ENCODE measurements around the gene REXO2.

The REXO2 gene

GRCh38 chr11:114439229-114440120 is at the start of gene REXO2:
Gene REXO2, plus strand, starts transcription at chr11:114439467. Its CDS starts 62 bp downstream, at chr11:114439529.
- peak; percentile 94 to 95 for DNase-seq

- DNase-seq: no peak
Observed at GRCh38 chr11:114392735-114393667, 46.3 kb upstream of the REXO2 start.

GRCh38 chr11:114395736-114396135 is 43.5 kb upstream of the REXO2 start:
- DNase-seq: no peak

GRCh38 chr11:114396916-114397315 is 42.4 kb upstream of the REXO2 start:
- no peak for DNase-seq

GRCh38 chr11:114397349-114397982 is 41.8 kb upstream of the REXO2 start:
- no peak for DNase-seq

- no peak for DNase-seq
Observed at GRCh38 chr11:114398303-114398920, 40.9 kb upstream of the REXO2 start.

- DNase-seq: no peak
Observed at GRCh38 chr11:114399490-114400215, 39.6 kb upstream of the REXO2 start.

GRCh38 chr11:114400216-114400914 is 38.9 kb upstream of the REXO2 start, which contains the start of the genes C11orf71 and RBM7:
Gene C11orf71, minus strand, starts transcription at chr11:114400511. Its CDS starts 180 bp downstream, at chr11:114400331.
Gene RBM7, plus strand, starts transcription at chr11:114400666. Its CDS starts 6 bp downstream, at chr11:114400672.
- peak; percentile 99 for DNase-seq

- no peak for DNase-seq
Observed at GRCh38 chr11:114400915-114401223, 38.4 kb upstream of the REXO2 start.

- DNase-seq: peak in 1 of 2 donors; percentile 13
Observed at GRCh38 chr11:114401311-114401710, 38.0 kb upstream of the REXO2 start.

GRCh38 chr11:114412946-114413345 is 26.3 kb upstream of the REXO2 start:
- DNase-seq: no peak

GRCh38 chr11:114413958-114414357 is 25.3 kb upstream of the REXO2 start:
- no peak for DNase-seq

- DNase-seq: no peak
Observed at GRCh38 chr11:114416441-114416961, 22.8 kb upstream of the REXO2 start.

GRCh38 chr11:114426280-114426679 is 13.0 kb upstream of the REXO2 start:
- no peak for DNase-seq

GRCh38 chr11:114430290-114430689 is 9.0 kb upstream of the REXO2 start:
- DNase-seq: no peak

GRCh38 chr11:114432893-114433292 is 6.4 kb upstream of the REXO2 start:
- DNase-seq: no peak

- DNase-seq: no peak
Observed at GRCh38 chr11:114433376-114433775, 5.9 kb upstream of the REXO2 start.

- DNase-seq: no peak
Observed at GRCh38 chr11:114438303-114438702, 964 bp upstream of the REXO2 start.

GRCh38 chr11:114440121-114440860 is 1.0 kb downstream of the REXO2 start:
- peak in 1 of 2 donors; percentile 2 for DNase-seq
